Skeletal muscle tissue (tissue), 4 donors: ENCODE measurements around the gene CDK3. TPM values are rescaled to one million over a fixed set of nuclear protein-coding genes. Genes with fewer than 3 reads are reported as not detected.

Experiments
- H3K27ac ChIP-seq: one replicate; pipeline ENCODE4 v1.7.0; 2013; ENCODE audit warnings: mild to moderate bottlenecking, low read depth, low read length, inconsistent platforms
- H3K27me3 ChIP-seq, 3 donors: one replicate each; pipeline ENCODE4 v1.7.0; 2013; ENCODE audit warnings: low read length in 3 of 3; ENCODE audit not compliant: control insufficient read depth in 3 of 3, insufficient read depth in 3 of 3
- H3K36me3 ChIP-seq, 3 donors: one replicate each; pipeline ENCODE4 v1.7.0; 2013; ENCODE audit warnings: low read length in 3 of 3; ENCODE audit not compliant: control insufficient read depth in 3 of 3, insufficient read depth in 3 of 3
- H3K4me1 ChIP-seq, 3 donors: one replicate each; pipeline ENCODE4 v1.7.0; 2013; ENCODE audit warnings: low read length in 3 of 3, mild to moderate bottlenecking in 3 of 3; ENCODE audit not compliant: control insufficient read depth in 3 of 3, insufficient read depth in 3 of 3
- H3K4me3 ChIP-seq, 3 donors: one replicate each; pipeline ENCODE4 v1.7.0; 2013; ENCODE audit warnings: low read length in 3 of 3
- H3K9ac ChIP-seq, 3 donors: one replicate each; pipeline ENCODE4 v1.7.0; 2013; ENCODE audit warnings: low read length in 3 of 3, mild to moderate bottlenecking in 3 of 3, moderate library complexity in 2 of 3, low read depth in 1 of 3
- H3K9me3 ChIP-seq, 3 donors: one replicate each; pipeline ENCODE4 v1.7.0; 2013; ENCODE audit warnings: low read length in 3 of 3; ENCODE audit not compliant: control insufficient read depth in 3 of 3
- total RNA-seq: library from RNA; depleted of rRNA; stranded (reverse); fragments of >200 nt; gene quantifications from one replicate; pipeline ENCODE4 v1.2.3, GENCODE V29; 2014
- donor health status: Osteomylitis.

The CDK3 gene
- total RNA-seq, 1 donor from 2014 or later, result 1.6 TPM

DNA sequence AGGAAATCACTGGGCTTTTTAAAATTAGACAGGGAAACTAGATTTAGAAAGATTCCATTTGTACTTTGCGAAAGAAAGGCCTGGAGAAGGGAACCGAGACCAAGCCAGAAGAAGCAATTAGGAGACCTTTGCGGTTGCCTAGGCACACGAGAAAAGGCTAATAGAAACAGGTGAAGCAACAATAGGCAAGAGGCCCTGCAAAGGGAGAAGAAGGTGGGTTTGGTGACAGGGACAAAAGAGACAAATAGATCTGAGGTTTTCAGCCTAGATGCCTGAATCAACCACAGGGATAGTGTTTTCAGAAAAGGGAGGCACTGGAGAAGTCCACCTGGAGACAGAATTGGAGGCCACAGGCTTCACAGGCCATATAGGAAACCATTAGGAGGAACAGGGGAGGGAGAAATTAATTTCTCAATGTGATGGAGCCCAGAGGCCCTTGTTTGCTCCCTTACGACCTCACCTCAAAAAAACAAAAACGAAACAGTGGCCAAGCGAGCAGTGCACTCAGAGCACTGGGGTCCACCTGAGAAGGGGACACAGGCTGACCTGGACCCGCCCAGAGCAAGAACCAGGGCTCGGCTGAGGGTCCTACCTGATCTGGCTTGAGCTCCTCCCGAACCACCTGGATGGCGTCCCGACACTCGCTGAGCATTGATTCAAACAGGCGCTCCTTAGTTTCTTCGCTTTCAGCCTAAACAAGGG lies 49.3 kb downstream of the CDK3 start:
- no peaks in the 10 kb centered on the region for H3K9me3 ChIP-seq
- H3K36me3 ChIP-seq, result peaks cover 60 to 68% (median 65%) of the 10 kb centered on the region in 3 donors
- H3K4me3 ChIP-seq, result no peak overlapping the region
- H3K9ac ChIP-seq, result no peak overlapping the region
- peaks cover 0 to 3% (median 0%) of the 10 kb centered on the region in 3 donors for H3K4me1 ChIP-seq
- no peaks in the 10 kb centered on the region for H3K27me3 ChIP-seq
- H3K27ac ChIP-seq, result no peak overlapping the region

DNA sequence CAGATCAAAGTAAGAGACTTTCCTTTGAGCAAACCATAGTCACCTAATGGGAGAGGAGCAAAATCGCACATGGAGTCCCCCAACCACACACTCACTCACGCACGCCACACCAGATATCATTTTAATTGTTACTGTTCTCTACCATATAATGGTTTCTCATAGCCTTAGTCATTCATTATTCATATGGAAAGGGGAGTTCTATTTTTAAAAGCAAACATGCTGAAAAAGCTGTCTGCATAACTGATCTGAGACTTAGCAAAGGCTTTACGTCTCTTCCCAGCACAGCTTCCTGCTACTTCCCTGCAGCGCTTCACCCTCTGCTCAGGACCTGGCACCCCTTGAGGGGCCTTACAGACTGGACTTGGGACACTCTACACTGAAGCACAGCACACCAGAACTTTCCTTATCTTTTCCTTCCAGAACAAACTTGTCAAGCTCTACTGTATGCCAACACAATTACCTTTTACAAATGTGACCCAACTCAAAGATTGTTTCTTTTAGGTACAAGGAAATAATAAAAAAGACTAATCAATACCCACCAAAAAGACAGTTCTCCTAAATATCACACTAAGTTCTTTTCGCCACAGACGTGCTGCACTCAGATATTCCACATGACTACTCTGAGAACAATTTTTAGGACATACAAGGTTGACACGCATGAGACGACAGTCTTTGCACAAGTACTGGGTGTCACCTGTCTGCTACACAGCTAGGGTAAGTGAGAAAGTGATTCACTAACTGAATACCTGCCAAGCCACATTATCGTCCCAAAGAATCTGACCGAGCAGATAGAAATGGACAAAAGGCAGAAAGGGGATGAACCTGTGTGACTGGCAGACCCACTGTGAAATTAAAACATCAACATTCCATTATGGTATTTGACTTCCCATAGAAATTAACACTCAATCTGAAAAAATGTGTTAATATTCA lies 50.1 kb downstream of the CDK3 start:
- Histone ChIP-seq H3K4me1 (peaks cover 0 to 3% (median 0%) of the 10 kb centered on the region in 3 donors), H3K4me3 (no peak overlapping the region), H3K27me3 (no peaks in the 10 kb centered on the region), H3K27ac (no peak overlapping the region), H3K36me3 (peaks cover 56 to 60% (median 60%) of the 10 kb centered on the region in 3 donors), H3K9ac (no peak overlapping the region), H3K9me3 (no peaks in the 10 kb centered on the region)

DNA sequence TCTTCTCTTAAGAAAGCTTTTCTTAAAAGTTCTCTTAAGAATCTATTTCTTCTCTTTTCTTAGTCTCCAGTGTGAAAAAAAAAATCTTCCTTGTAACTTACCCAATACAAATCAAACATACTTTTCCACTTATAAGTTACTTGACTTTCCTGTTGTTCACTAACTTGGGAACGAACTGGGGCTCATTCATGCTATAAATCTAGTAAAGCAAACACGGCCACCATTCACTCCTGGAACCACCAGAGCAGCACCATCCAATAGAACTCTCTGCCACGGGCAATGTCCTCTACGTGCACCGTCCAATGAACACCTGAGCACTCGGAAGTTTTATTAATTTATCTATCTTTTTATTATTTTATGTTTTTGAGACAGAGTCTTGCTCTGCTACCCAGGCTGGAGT lies 50.9 kb downstream of the CDK3 start:
- Histone ChIP-seq H3K9me3 (no peaks in the 10 kb centered on the region), H3K4me3 (no peak overlapping the region), H3K9ac (no peak overlapping the region), H3K36me3 (peaks cover 56 to 63% (median 60%) of the 10 kb centered on the region in 3 donors), H3K27ac (no peak overlapping the region), H3K4me1 (peaks cover 0 to 3% (median 0%) of the 10 kb centered on the region in 3 donors), H3K27me3 (no peaks in the 10 kb centered on the region)

DNA sequence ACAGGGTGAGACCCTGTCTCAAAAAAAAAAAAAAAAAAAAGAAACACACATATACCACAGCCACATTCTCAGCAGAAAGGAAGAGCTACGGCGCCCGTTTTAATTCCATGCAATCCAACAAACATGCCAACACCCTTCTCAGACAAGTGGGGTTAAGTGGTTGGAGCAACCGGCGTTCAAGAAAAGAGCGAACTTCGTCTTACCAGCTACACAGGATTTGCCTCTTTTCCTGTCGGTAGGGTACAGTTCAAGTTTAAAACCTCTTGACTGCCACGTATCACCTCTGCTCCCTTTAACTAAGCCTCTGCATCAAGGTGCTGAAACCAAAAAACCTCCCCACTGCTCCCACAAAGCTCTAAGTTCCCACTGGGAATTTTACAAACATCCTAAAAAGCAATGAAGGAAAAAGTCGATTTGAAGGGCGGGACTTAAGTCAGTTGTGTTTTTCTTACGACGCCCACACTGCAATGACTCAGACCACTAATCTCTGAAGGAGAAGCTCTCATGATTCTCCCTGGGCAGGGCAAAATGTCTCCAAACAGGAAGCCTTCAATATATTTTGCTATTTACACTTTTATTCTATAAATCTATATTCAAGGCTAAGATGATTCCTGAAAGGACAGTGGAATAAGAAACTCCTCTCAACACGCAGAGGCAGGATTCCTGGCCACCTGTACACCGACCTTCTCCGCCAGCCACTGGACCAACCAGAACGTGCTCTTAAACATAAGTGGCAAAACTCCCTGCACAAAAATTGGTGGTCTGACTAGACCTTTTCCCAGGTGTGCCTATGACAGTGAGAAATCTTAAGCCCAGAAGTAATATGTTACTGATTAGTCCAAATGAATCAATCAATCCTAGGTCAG lies 52.8 kb downstream of the CDK3 start:
- no peaks in the 10 kb centered on the region for H3K27me3 ChIP-seq
- peaks cover 58 to 66% (median 63%) of the 10 kb centered on the region in 3 donors for H3K36me3 ChIP-seq

DNA sequence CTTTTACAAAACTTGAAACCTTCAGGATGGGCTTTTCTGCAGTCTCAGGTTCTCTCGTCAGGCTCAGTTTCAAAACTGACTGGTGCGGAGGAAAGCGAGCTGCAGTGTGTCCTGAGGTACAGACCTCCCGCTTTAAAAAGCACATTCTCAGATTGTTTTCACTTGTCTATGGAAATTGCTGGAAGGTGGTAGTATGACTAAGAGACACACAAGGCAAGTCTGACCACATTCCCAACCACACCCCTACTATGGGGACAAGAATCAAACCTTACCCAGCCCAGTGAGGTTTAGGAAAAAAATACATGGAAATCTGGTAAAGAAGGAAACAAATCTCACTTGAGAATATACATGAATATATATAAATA lies 53.4 kb downstream of the CDK3 start:
- Histone ChIP-seq H3K4me3 (no peak overlapping the region), H3K9ac (no peak overlapping the region), H3K36me3 (peaks cover 58 to 67% (median 63%) of the 10 kb centered on the region in 3 donors), H3K27ac (no peak overlapping the region), H3K4me1 (peaks cover 0 to 3% (median 0%) of the 10 kb centered on the region in 3 donors), H3K9me3 (no peaks in the 10 kb centered on the region), H3K27me3 (no peaks in the 10 kb centered on the region)

More for the DNA sequence above, 52.8 kb downstream of the CDK3 start:
- H3K9me3 ChIP-seq, result no peaks in the 10 kb centered on the region
- H3K4me1 ChIP-seq, result peaks cover 0 to 3% (median 0%) of the 10 kb centered on the region in 3 donors
- H3K9ac ChIP-seq, result no peak overlapping the region
- H3K27ac ChIP-seq, result no peak overlapping the region
- no peak overlapping the region for H3K4me3 ChIP-seq

Other genes starting within 250 kb of the CDK3 start
- gene GALK1, start 235.7 kb upstream of the CDK3 start, total RNA-seq, result 29.2 TPM
- 15.7 TPM for gene UNK, start 216.0 kb upstream of the CDK3 start, total RNA-seq
- gene UNC13D, start 156.5 kb upstream of the CDK3 start, total RNA-seq, result 1.6 TPM
- 17.7 TPM for gene WBP2, start 145.5 kb upstream of the CDK3 start, total RNA-seq
- 23.5 TPM for gene TRIM47, start 122.3 kb upstream of the CDK3 start, total RNA-seq
- gene TRIM65, start 103.9 kb upstream of the CDK3 start, total RNA-seq, result 20.4 TPM
- 32.9 TPM for gene MRPL38, start 96.0 kb upstream of the CDK3 start, total RNA-seq
- gene FBF1, start 59.8 kb upstream of the CDK3 start, total RNA-seq, result 6.3 TPM
- 32.4 TPM for gene ACOX1, start 21.7 kb upstream of the CDK3 start, total RNA-seq
- gene TEN1, start 21.6 kb upstream of the CDK3 start, total RNA-seq, result 3.1 TPM
- gene EVPL, start 26.5 kb downstream of the CDK3 start, total RNA-seq, result under 0.01 TPM
- gene SRP68, start 71.7 kb downstream of the CDK3 start, total RNA-seq, result 41.8 TPM
- gene GALR2, start 73.9 kb downstream of the CDK3 start, total RNA-seq, result not detected
- gene ZACN, start 78.3 kb downstream of the CDK3 start, total RNA-seq, result not detected
- 54.8 TPM for gene EXOC7, start 102.9 kb downstream of the CDK3 start, total RNA-seq
- under 0.01 TPM for gene FOXJ1, start 140.4 kb downstream of the CDK3 start, total RNA-seq
- 6.8 TPM for gene RNF157, start 239.6 kb downstream of the CDK3 start, total RNA-seq